ENCODE measurements around the gene RTL1.

The RTL1 gene

DNA sequence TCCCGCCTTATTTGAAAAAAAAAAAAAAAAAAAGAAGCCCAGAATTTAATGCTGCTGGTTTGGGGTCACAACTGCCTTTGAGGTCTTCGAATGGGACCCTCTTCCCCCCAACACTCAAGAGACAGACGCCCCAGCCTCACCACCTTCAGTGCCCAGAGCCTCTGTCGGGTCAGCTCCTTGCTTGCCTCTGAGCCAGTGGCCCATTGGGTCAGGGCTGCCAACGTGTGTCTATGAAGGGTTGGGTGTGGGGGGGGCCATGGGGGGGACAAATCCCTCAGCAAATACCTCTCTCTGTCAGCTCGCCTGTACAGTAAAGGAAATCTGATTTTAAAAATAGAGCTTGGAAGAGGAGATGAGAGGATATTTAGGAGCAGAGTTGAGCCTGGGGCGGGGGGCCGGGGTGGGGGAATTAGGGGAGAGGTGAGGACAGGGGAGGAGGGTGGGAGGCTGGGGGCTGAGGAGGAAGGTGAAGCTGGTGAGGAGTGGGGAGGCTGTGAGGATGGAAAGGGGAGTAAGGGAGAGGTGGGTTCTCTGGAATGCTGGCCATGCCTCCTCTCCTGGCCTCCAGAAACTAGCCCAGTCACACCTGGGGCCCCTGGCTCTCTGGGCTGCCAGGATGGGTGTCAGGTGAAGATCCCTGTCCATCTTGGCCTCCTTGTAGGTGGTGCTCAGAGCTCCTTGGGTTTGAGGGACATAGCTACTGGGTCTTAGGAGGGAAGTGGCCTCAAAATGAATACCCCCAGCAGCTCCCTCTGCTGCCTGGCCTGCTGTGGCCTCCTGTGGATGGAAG, 13.3 kb downstream of the RTL1 start:
- no peak for TF ChIP-seq CTCF (IDR thresholded peaks at IDR 0.05; ENCODE audit: insufficient read depth, low read length, missing control alignments)

GRCh38 chr14:100889641-100890040, 13.9 kb downstream of the RTL1 start:
- no peak overlapping the region for H3K4me3 ChIP-seq (ENCODE audit: low read depth, low read length)
- no peak for TF ChIP-seq CTCF (IDR thresholded peaks at IDR 0.05; ENCODE audit: insufficient read depth, low read length, missing control alignments)
- DNase-seq (ENCODE audit: low read depth, low spot score), result no peak
- ChIA-PET POLR2A (no interaction called here), CTCF (interaction anchor here (1.3 kb wide), 1 partner anchor 10 kb away, joined by 5 read pairs; no protein-coding TSS in a partner anchor)

More for the DNA sequence above, 13.3 kb downstream of the RTL1 start:
- CTCF ChIA-PET, result interaction anchor here (1.3 kb wide), 1 partner anchor 9 kb away, joined by 5 read pairs; no protein-coding TSS in a partner anchor
- POLR2A ChIA-PET, result no interaction called here
- no peak for DNase-seq (ENCODE audit: low read depth, low spot score)
- no peak overlapping the region for H3K4me3 ChIP-seq (ENCODE audit: low read depth, low read length)

- POLR2A ChIA-PET, result no interaction called here
- DNase-seq (ENCODE audit: low read depth, low spot score), result no peak
- no peak overlapping the region for H3K4me3 ChIP-seq (ENCODE audit: low read depth, low read length)
- no peak for TF ChIP-seq CTCF (IDR thresholded peaks at IDR 0.05; ENCODE audit: insufficient read depth, low read length, missing control alignments)
- CTCF ChIA-PET, result no interaction called here
Measured at GRCh38 chr14:100888789-100889315, 14.7 kb downstream of the RTL1 start.

- TF ChIP-seq CTCF (IDR thresholded peaks at IDR 0.05; ENCODE audit: insufficient read depth, low read length, missing control alignments), result no peak
- DNase-seq (ENCODE audit: low read depth, low spot score), result no peak
- ChIA-PET CTCF (no interaction called here), POLR2A (no interaction called here)
- H3K4me3 ChIP-seq (ENCODE audit: low read depth, low read length), result no peak overlapping the region
Measured at GRCh38 chr14:100887728-100888335, 15.7 kb downstream of the RTL1 start.

GRCh38 chr14:100885617-100886016, 17.9 kb downstream of the RTL1 start:
- DNase-seq (ENCODE audit: low read depth, low spot score), result no peak
- TF ChIP-seq CTCF (IDR thresholded peaks at IDR 0.05; ENCODE audit: insufficient read depth, low read length, missing control alignments), result no peak
- ChIA-PET POLR2A (no interaction called here), CTCF (interaction anchor here (1.6 kb wide), 1 partner anchor 40 kb away, joined by 3 read pairs; no protein-coding TSS in a partner anchor)
- no peak overlapping the region for H3K4me3 ChIP-seq (ENCODE audit: low read depth, low read length)

DNA sequence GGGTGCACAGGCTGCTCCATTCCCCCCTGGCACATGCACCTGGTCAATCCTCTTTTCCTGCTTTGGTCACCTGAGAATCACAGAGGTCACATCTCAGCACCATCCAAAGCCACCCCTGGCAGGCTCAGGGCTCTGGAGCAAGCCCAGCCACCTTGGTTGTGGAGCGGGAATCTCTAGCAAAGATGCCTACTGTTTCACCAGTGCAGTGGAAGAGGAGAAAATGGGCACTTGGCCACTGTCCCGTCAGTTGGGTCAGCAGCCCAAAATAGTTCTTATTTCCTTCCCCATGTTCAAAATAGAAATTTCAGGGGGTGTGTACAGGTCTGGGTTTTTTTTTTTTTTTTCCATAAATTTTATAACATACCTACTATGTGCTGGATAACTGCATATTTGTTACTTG, 18.3 kb downstream of the RTL1 start:
- no peak for TF ChIP-seq CTCF (IDR thresholded peaks at IDR 0.05; ENCODE audit: insufficient read depth, low read length, missing control alignments)
- POLR2A ChIA-PET, result no interaction called here
- no peak overlapping the region for H3K4me3 ChIP-seq (ENCODE audit: low read depth, low read length)
- CTCF ChIA-PET, result interaction anchor here (1.6 kb wide), 1 partner anchor 39 kb away, joined by 3 read pairs; no protein-coding TSS in a partner anchor
- no peak for DNase-seq (ENCODE audit: low read depth, low spot score)
